AG09309 (cell line): Measurements from ENCODE around the gene OR51G1.

Experiments used
- DNase-seq: peaks from one replicate; pipeline ENCODE4 v3.0.0-alpha.2; 2010; ENCODE audit warnings: low read depth
- H3K4me3 ChIP-seq: 2 replicates; pipeline ENCODE4 v1.5.1; 2011; ENCODE audit warnings: mild to moderate bottlenecking, low read depth, low read length, moderate library complexity; ENCODE audit not compliant: control insufficient read depth
- TF ChIP-seq, protein P1 (sequence below): IDR thresholded peaks from 2 replicates; pipeline ENCODE4 v1.5.1; 2011; ENCODE audit warnings: mild to moderate bottlenecking, low read depth, low read length, inconsistent platforms; ENCODE audit not compliant: insufficient read depth, control insufficient read depth; ENCODE audit errors: missing control alignments

The OR51G1 gene

DNA sequence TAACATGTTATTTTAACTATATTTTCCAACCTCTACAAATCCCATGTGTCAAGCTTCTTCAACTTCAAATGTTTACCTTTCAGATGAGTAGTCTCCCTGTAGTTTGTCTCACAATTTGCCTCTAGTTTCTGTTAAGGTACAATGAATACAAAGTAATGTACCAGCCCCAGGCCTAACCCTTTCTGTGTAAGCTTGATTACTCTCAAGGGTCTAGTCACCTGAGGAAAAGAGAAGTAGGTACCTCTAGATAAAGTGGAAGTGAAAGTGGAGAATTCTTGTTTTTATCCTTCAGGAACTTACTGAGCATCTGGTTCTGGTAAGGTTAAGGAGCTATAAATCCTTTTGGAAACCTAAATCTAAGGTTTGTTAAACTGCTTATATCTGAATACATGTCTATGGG is 20.7 kb downstream of the OR51G1 start, which contains the start of gene OR51A7:
TSS of gene OR51A7 (plus strand) at position 300 of the 400 bp plus-strand sequence. CDS start 3,587 bp downstream, outside the sequence.
- H3K4me3 ChIP-seq, result no peak within 1 kb of the TSS
- TF ChIP-seq, protein P1, sequence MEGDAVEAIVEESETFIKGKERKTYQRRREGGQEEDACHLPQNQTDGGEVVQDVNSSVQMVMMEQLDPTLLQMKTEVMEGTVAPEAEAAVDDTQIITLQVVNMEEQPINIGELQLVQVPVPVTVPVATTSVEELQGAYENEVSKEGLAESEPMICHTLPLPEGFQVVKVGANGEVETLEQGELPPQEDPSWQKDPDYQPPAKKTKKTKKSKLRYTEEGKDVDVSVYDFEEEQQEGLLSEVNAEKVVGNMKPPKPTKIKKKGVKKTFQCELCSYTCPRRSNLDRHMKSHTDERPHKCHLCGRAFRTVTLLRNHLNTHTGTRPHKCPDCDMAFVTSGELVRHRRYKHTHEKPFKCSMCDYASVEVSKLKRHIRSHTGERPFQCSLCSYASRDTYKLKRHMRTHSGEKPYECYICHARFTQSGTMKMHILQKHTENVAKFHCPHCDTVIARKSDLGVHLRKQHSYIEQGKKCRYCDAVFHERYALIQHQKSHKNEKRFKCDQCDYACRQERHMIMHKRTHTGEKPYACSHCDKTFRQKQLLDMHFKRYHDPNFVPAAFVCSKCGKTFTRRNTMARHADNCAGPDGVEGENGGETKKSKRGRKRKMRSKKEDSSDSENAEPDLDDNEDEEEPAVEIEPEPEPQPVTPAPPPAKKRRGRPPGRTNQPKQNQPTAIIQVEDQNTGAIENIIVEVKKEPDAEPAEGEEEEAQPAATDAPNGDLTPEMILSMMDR, result no peak
- DNase-seq, result no peak

DNA sequence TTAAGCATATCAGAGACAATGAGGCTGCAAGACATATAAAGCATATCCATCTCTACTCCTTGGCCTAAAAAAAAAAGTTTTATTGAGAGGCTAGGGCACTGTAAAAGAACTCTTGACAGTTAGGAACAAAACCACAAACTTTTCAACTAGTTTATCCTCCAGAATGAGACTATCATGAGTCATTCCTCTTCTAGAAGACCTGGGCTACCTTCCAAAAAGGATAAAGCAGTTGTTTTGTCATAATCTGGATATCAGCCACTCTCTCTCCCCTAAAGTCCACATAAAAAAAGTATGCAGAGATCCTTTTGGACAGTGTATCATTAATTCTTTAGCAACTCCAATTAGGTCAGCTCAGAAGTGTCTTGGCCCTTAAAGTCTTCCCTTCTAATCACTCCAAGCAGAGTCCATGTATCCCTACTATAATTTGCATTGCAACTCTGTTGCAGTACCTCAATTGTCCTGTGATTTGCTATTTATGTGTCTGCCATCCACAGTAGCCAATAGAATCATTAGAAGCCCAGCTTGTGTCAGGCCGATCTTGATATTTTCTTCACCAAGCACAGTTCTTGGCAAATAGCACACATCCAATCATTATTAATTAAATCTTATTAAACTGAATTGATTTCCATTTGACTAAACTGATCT is 32.0 kb downstream of the OR51G1 start:
- H3K4me3 ChIP-seq, result no peak overlapping the region
- no peak for DNase-seq
- TF ChIP-seq, protein P1, result no peak

DNA sequence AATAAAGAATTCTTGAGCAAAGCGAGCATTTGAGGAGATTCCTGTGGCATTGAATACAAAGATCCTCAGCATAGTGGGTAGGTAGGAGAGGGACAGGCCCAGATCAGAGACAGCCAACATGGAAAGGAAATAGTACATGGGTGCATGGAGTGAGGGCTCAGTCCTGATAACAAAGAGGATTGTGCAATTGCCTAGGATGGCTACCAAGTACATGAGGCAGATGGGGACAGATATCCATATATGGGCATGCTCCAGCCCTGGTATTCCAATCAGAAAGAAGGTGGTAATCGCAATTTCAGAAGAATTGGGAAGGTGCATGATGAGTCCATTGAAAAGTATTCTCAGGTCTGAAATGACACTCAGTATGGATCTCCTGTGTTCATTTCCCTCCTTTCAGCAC is 33.9 kb downstream of the OR51G1 start:
- no peak for DNase-seq
- H3K4me3 ChIP-seq, result no peak overlapping the region
- TF ChIP-seq, protein P1, result no peak

DNA sequence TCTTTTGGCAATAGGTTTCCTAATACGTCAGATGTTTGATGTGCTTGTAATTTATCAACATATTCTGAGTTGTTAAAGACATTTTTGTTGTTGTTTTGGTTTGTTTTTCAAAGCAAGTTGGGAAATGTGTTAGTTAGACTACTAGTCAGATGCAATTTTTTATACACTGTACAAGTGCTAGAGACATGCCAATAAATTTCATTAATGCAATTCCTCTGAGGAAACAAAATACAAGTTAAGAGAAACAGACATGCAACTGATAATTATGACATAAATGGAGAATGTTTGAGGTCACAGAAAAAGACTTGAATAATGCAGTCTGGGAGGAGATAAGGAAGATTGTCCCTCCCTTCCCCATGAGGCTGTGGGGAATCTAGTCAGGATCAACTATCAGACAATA is 36.5 kb downstream of the OR51G1 start:
- no peak overlapping the region for H3K4me3 ChIP-seq
- DNase-seq, result no peak
- TF ChIP-seq, protein P1, result no peak

DNA sequence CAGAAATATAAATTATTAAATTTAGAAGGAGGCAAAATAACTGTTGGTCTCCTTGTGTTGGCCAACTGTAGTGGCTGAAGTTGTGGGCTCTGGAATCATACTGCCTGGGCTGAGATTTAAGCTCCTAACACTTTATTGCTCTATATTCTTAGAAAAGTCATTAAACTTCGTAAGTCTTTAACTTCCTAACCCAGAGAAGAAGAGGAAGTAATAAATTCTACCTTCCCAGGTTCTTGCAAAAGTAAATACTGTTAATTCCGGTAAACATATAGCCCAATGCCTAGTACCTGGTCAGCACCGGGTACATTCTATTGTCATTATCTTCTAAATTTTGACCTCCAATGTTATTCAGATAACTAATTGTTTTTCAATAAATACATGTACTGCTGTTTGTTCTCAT is 38.0 kb downstream of the OR51G1 start:
- TF ChIP-seq, protein P1, result no peak
- no peak overlapping the region for H3K4me3 ChIP-seq
- DNase-seq, result no peak

DNA sequence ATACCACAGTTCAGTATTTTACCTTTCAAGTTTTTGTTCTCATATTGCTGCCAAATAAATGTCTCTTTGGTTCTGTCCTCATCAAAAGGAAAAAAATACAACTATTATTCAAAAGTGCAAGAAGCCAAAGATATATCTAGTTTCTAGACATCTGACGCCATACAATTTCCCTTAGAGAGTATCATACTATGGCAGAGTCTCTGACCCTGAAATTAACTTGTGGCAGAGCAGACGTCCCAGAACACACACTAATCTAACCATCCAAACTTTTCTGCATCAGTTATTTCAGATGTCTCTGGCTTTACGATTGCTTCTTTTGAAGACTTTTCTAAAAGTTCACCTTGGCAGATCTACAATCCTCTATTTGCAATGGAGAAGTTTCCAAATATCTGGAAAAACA is 39.8 kb downstream of the OR51G1 start:
- H3K4me3 ChIP-seq, result no peak overlapping the region
- TF ChIP-seq, protein P1, result no peak
- DNase-seq, result no peak
